ENCODE measurements around the gene PDCD1. TPM values are rescaled to one million over a fixed set of nuclear protein-coding genes. Genes with fewer than 3 reads are reported as not detected.

The PDCD1 gene
- total RNA-seq, 2 donors from 2014 or later, result 13.1 to 77.6 TPM

- Mint-ChIP-seq H3K9me3 (no peaks in the 10 kb centered on the region), H3K27ac (no peak overlapping the region), H3K27me3 (no peaks in the 10 kb centered on the region), H3K4me3 (no peak overlapping the region), H3K36me3 (ENCODE audit: low read depth) (peaks cover 23% of the 10 kb centered on the region), H3K4me1 (peaks cover 5% of the 10 kb centered on the region)
- ATAC-seq (replicated peaks), result no peak
These were observed 41.7 kb upstream of the PDCD1 start for GRCh38 chr2:241900251-241901017.

GRCh38 chr2:241898463-241899270 lies 40.0 kb upstream of the PDCD1 start:
- peaks cover 5% of the 10 kb centered on the region for H3K4me1 Mint-ChIP-seq
- no peak for ATAC-seq (replicated peaks)
- no peak overlapping the region for H3K27ac Mint-ChIP-seq
- no peaks in the 10 kb centered on the region for H3K9me3 Mint-ChIP-seq
- no peaks in the 10 kb centered on the region for H3K27me3 Mint-ChIP-seq
- no peak overlapping the region for H3K4me3 Mint-ChIP-seq
- peaks cover 23% of the 10 kb centered on the region for H3K36me3 Mint-ChIP-seq (ENCODE audit: low read depth)

GRCh38 chr2:241897231-241897916 lies 38.7 kb upstream of the PDCD1 start:
- peak overlapping the region; percentile 94 for H3K27ac Mint-ChIP-seq
- H3K4me3 Mint-ChIP-seq, result no peak overlapping the region
- peaks cover 23% of the 10 kb centered on the region for H3K36me3 Mint-ChIP-seq (ENCODE audit: low read depth)
- peaks cover 5% of the 10 kb centered on the region for H3K4me1 Mint-ChIP-seq
- no peak for ATAC-seq (replicated peaks)
- H3K9me3 Mint-ChIP-seq, result no peaks in the 10 kb centered on the region
- no peaks in the 10 kb centered on the region for H3K27me3 Mint-ChIP-seq

GRCh38 chr2:241896746-241897201 lies 38.1 kb upstream of the PDCD1 start:
- ATAC-seq (replicated peaks), result peak; percentile 53
- Mint-ChIP-seq H3K4me3 (no peak overlapping the region), H3K27ac (peak overlapping the region; percentile 94), H3K27me3 (no peaks in the 10 kb centered on the region), H3K9me3 (no peaks in the 10 kb centered on the region), H3K4me1 (peaks cover 5% of the 10 kb centered on the region), H3K36me3 (ENCODE audit: low read depth) (peaks cover 23% of the 10 kb centered on the region)

GRCh38 chr2:241895712-241896641 lies 37.3 kb upstream of the PDCD1 start:
- H3K4me3 Mint-ChIP-seq, result peak overlapping the region; percentile 39
- peak overlapping the region; percentile 94 for H3K27ac Mint-ChIP-seq
- no peaks in the 10 kb centered on the region for H3K9me3 Mint-ChIP-seq
- peak; percentile 61 for ATAC-seq (replicated peaks)
- peaks cover 23% of the 10 kb centered on the region for H3K36me3 Mint-ChIP-seq (ENCODE audit: low read depth)
- no peaks in the 10 kb centered on the region for H3K27me3 Mint-ChIP-seq
- H3K4me1 Mint-ChIP-seq, result peaks cover 5% of the 10 kb centered on the region

- ATAC-seq (replicated peaks), result no peak
- no peaks in the 10 kb centered on the region for H3K9me3 Mint-ChIP-seq
- peaks cover 24% of the 10 kb centered on the region for H3K36me3 Mint-ChIP-seq (ENCODE audit: low read depth)
- no peaks in the 10 kb centered on the region for H3K27me3 Mint-ChIP-seq
- H3K4me1 Mint-ChIP-seq, result peaks cover 5% of the 10 kb centered on the region
- H3K27ac Mint-ChIP-seq, result peak overlapping the region; percentile 94
- peak overlapping the region; percentile 39 for H3K4me3 Mint-ChIP-seq
These were observed 36.7 kb upstream of the PDCD1 start for GRCh38 chr2:241895427-241895711.

- no peak overlapping the region for H3K4me3 Mint-ChIP-seq
- H3K9me3 Mint-ChIP-seq, result no peaks in the 10 kb centered on the region
- ATAC-seq (replicated peaks), result no peak
- no peaks in the 10 kb centered on the region for H3K27me3 Mint-ChIP-seq
- H3K36me3 Mint-ChIP-seq (ENCODE audit: low read depth), result peaks cover 29% of the 10 kb centered on the region
- H3K27ac Mint-ChIP-seq, result no peak overlapping the region
- peaks cover 5% of the 10 kb centered on the region for H3K4me1 Mint-ChIP-seq
These were observed 36.2 kb upstream of the PDCD1 start for GRCh38 chr2:241894681-241895426.

GRCh38 chr2:241894056-241894641 lies 35.5 kb upstream of the PDCD1 start:
- H3K36me3 Mint-ChIP-seq (ENCODE audit: low read depth), result peaks cover 36% of the 10 kb centered on the region
- ATAC-seq (replicated peaks), result no peak
- no peaks in the 10 kb centered on the region for H3K9me3 Mint-ChIP-seq
- no peak overlapping the region for H3K27ac Mint-ChIP-seq
- no peaks in the 10 kb centered on the region for H3K27me3 Mint-ChIP-seq
- no peak overlapping the region for H3K4me3 Mint-ChIP-seq
- H3K4me1 Mint-ChIP-seq, result peaks cover 8% of the 10 kb centered on the region

GRCh38 chr2:241893265-241893664 lies 34.6 kb upstream of the PDCD1 start:
- Mint-ChIP-seq H3K27ac (no peak overlapping the region), H3K4me1 (peaks cover 10% of the 10 kb centered on the region), H3K36me3 (ENCODE audit: low read depth) (peaks cover 38% of the 10 kb centered on the region), H3K27me3 (no peaks in the 10 kb centered on the region), H3K9me3 (no peaks in the 10 kb centered on the region), H3K4me3 (no peak overlapping the region)
- ATAC-seq (replicated peaks), result no peak

- peaks cover 36% of the 10 kb centered on the region for H3K36me3 Mint-ChIP-seq (ENCODE audit: low read depth)
- no peaks in the 10 kb centered on the region for H3K27me3 Mint-ChIP-seq
- H3K4me1 Mint-ChIP-seq, result peaks cover 16% of the 10 kb centered on the region
- ATAC-seq (replicated peaks), result no peak
- H3K9me3 Mint-ChIP-seq, result no peaks in the 10 kb centered on the region
- no peak overlapping the region for H3K4me3 Mint-ChIP-seq
- H3K27ac Mint-ChIP-seq, result no peak overlapping the region
These were observed 33.8 kb upstream of the PDCD1 start for GRCh38 chr2:241892299-241893137.

GRCh38 chr2:241891988-241892298 lies 33.2 kb upstream of the PDCD1 start:
- ATAC-seq (replicated peaks), result no peak
- H3K9me3 Mint-ChIP-seq, result no peaks in the 10 kb centered on the region
- H3K27ac Mint-ChIP-seq, result no peak overlapping the region
- H3K36me3 Mint-ChIP-seq (ENCODE audit: low read depth), result peaks cover 30% of the 10 kb centered on the region
- H3K4me1 Mint-ChIP-seq, result peaks cover 18% of the 10 kb centered on the region
- no peak overlapping the region for H3K4me3 Mint-ChIP-seq
- H3K27me3 Mint-ChIP-seq, result no peaks in the 10 kb centered on the region

GRCh38 chr2:241891315-241891987 lies 32.8 kb upstream of the PDCD1 start:
- no peak overlapping the region for H3K27ac Mint-ChIP-seq
- peaks cover 28% of the 10 kb centered on the region for H3K36me3 Mint-ChIP-seq (ENCODE audit: low read depth)
- H3K9me3 Mint-ChIP-seq, result no peaks in the 10 kb centered on the region
- H3K27me3 Mint-ChIP-seq, result no peaks in the 10 kb centered on the region
- H3K4me3 Mint-ChIP-seq, result no peak overlapping the region
- H3K4me1 Mint-ChIP-seq, result peaks cover 18% of the 10 kb centered on the region
- ATAC-seq (replicated peaks), result no peak

Measured in activated T-helper 17 cell treated with anti-CD3 and anti-CD28 coated beads, Interleukin-2, amount 50 U/mL, for 72 hours (primary cell).